ENCODE data around the gene MCF2L.

DNA sequence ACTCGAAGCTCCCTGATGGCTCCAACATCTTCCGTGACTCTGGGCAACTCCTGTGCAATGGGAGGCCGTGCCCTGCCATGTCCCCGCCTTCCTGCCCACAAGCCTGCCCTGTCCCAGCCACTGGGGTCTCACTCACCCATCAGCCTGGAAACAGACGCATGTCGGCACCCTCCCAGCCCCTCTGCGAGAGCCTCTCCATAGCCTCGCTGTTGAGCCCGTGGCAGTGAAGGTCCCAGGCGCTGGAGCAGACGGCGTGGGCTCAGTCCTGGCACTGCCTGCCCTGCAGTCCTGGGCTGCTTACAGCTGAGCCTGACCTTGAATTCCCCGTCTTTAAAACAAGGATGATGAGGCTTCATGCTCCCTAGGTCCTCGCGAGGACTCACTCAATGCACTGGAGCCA lies 37.0 kb downstream of the MCF2L start:
- TF ChIP-seq, protein P1, sequence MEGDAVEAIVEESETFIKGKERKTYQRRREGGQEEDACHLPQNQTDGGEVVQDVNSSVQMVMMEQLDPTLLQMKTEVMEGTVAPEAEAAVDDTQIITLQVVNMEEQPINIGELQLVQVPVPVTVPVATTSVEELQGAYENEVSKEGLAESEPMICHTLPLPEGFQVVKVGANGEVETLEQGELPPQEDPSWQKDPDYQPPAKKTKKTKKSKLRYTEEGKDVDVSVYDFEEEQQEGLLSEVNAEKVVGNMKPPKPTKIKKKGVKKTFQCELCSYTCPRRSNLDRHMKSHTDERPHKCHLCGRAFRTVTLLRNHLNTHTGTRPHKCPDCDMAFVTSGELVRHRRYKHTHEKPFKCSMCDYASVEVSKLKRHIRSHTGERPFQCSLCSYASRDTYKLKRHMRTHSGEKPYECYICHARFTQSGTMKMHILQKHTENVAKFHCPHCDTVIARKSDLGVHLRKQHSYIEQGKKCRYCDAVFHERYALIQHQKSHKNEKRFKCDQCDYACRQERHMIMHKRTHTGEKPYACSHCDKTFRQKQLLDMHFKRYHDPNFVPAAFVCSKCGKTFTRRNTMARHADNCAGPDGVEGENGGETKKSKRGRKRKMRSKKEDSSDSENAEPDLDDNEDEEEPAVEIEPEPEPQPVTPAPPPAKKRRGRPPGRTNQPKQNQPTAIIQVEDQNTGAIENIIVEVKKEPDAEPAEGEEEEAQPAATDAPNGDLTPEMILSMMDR (IDR thresholded peaks at IDR 0.05), result no peak
- no peak for TF ChIP-seq POLR2A (IDR thresholded peaks at IDR 0.05)
